IMR-90 (cell line): ENCODE data around the gene PGR. TPM values are rescaled to one million over a fixed set of nuclear protein-coding genes. Genes with fewer than 3 reads are reported as not detected.

Source experiments
- ATAC-seq: fragments of 200-7000 bp; cut with Tn5 transposase; 2 replicates; pipeline ENCODE4 v1.9.1; 2020; ENCODE audit warnings: low read depth, mild to moderate bottlenecking, moderate library complexity
- BruUV-seq: library from RNA; stranded (reverse); fragments of 400-500 nt; replicated peaks from 2 replicates; lab custom pipeline; 2021; lab: Mats Ljungman, UMichigan
- CTCF ChIA-PET: fragments of 300-600 bp; formaldehyde crosslinking; extraction: SDS; loops from one replicate; lab custom pipeline; 2021; ENCODE audit warnings: antibody characterized with exemption; lab: Yijun Ruan, JAX
- POLR2A ChIA-PET: fragments of 300-600 bp; sonication (Branson Sonifier 250); formaldehyde crosslinking; loops from one replicate; lab custom pipeline; 2022; ENCODE audit warnings: antibody characterized with exemption; ENCODE audit not compliant: unreplicated experiment; lab: Charles Lee
- DNase-seq: peaks from one replicate; pipeline ENCODE4 v3.0.0; 2013
- H2AFZ ChIP-seq: replicated peaks from 2 replicates; pipeline ENCODE3; 2013; ENCODE audit warnings: low read length, mild to moderate bottlenecking; ENCODE audit not compliant: poor library complexity
- H2AK5ac ChIP-seq: 2 replicates; pipeline ENCODE4 v1.6.1; 2013; ENCODE audit warnings: low read depth, low read length, inconsistent platforms
- H2AK9ac ChIP-seq: replicated peaks from 2 replicates; pipeline ENCODE3; 2013; ENCODE audit warnings: mild to moderate bottlenecking, low read depth, low read length, moderate library complexity; ENCODE audit not compliant: poor library complexity
- H2BK120ac ChIP-seq: 2 replicates; pipeline ENCODE4 v1.6.1; 2013; ENCODE audit warnings: low read depth, low read length, inconsistent platforms
- H2BK15ac ChIP-seq: 3 replicates; pipeline ENCODE4 v1.6.1; 2013; ENCODE audit warnings: low read depth, low read length, inconsistent platforms
- H2BK20ac ChIP-seq: 2 replicates; pipeline ENCODE4 v1.6.1; 2013; ENCODE audit warnings: low read depth, mild to moderate bottlenecking, inconsistent platforms, low read length, moderate library complexity
- H2BK5ac ChIP-seq: 2 replicates; pipeline ENCODE4 v1.6.1; 2013; ENCODE audit warnings: mild to moderate bottlenecking, low read depth, low read length, inconsistent platforms; ENCODE audit not compliant: poor library complexity, severe bottlenecking
- H3K14ac ChIP-seq: replicated peaks from 2 replicates; pipeline ENCODE4 v1.6.1; 2013; ENCODE audit warnings: low read depth, low read length, inconsistent platforms
- H3K18ac ChIP-seq: 2 replicates; pipeline ENCODE4 v1.6.1; 2013; ENCODE audit warnings: low read depth, low read length, control low read depth
- H3K23ac ChIP-seq: 2 replicates; pipeline ENCODE4 v1.6.1; 2013; ENCODE audit warnings: low read depth, low read length, inconsistent platforms
- H3K27ac ChIP-seq: 2 replicates; pipeline ENCODE4 v1.5.1; 2013; ENCODE audit warnings: mild to moderate bottlenecking, control low read depth, low read length; ENCODE audit not compliant: insufficient read depth
- H3K27me3 ChIP-seq: 2 replicates; pipeline ENCODE4 v1.6.1; 2013; ENCODE audit warnings: low read length; ENCODE audit not compliant: control insufficient read depth, insufficient read depth
- H3K36me3 ChIP-seq: 2 replicates; pipeline ENCODE4 v1.6.1; 2013; ENCODE audit warnings: low read length, mixed read lengths; ENCODE audit not compliant: control insufficient read depth, insufficient read depth
- H3K4ac ChIP-seq: 2 replicates; pipeline ENCODE4 v1.6.1; 2013; ENCODE audit warnings: low read depth, low read length, inconsistent platforms
- H3K4me1 ChIP-seq: 2 replicates; pipeline ENCODE4 v1.6.1; 2013; ENCODE audit warnings: low read length, mixed read lengths; ENCODE audit not compliant: control insufficient read depth, insufficient read depth
- H3K4me2 ChIP-seq: 2 replicates; pipeline ENCODE4 v1.6.1; 2013; ENCODE audit warnings: low read depth, mild to moderate bottlenecking, control low read depth, low read length, moderate library complexity
- H3K4me3 ChIP-seq: 2 replicates; pipeline ENCODE4 v1.5.1; 2013; ENCODE audit warnings: low read depth, mild to moderate bottlenecking, control low read depth, low read length, moderate library complexity; ENCODE audit not compliant: insufficient read depth
- H3K56ac ChIP-seq: 2 replicates; pipeline ENCODE4 v1.6.1; 2013; ENCODE audit warnings: low read length, inconsistent platforms; ENCODE audit not compliant: insufficient read depth; ENCODE audit errors: extremely low read depth
- H3K79me1 ChIP-seq, 2 experiments: 2 replicates each; pipeline ENCODE4 v1.6.1; 2013; ENCODE audit warnings: low read length in 2 of 2, inconsistent platforms in 1 of 2, low read depth in 1 of 2
- H3K9ac ChIP-seq: 2 replicates; pipeline ENCODE4 v1.6.1; 2013; ENCODE audit warnings: low read depth, low read length, control low read depth
- H3K9me1 ChIP-seq: 2 replicates; pipeline ENCODE4 v1.6.1; 2013; ENCODE audit warnings: low read length, inconsistent platforms; ENCODE audit not compliant: insufficient read depth
- H3K9me3 ChIP-seq: 2 replicates; pipeline ENCODE4 v1.6.1; 2013; ENCODE audit warnings: low read length; ENCODE audit not compliant: control insufficient read depth, insufficient read depth
- H4K20me1 ChIP-seq: 2 replicates; pipeline ENCODE4 v1.6.1; 2013; ENCODE audit warnings: low read length, inconsistent platforms; ENCODE audit not compliant: insufficient read depth
- H4K5ac ChIP-seq: 2 replicates; pipeline ENCODE4 v1.6.1; 2013; ENCODE audit warnings: mild to moderate bottlenecking, low read depth, low read length, control low read depth
- H4K8ac ChIP-seq, 2 experiments: 2 replicates each; pipeline ENCODE4 v1.6.1; 2013; ENCODE audit warnings: low read depth in 2 of 2, low read length in 2 of 2, control low read depth in 1 of 2, inconsistent platforms in 1 of 2
- H4K91ac ChIP-seq: 2 replicates; pipeline ENCODE4 v1.6.1; 2013; ENCODE audit warnings: low read depth, low read length, inconsistent platforms; ENCODE audit not compliant: insufficient read depth
- BHLHE40 ChIP-seq: fragments of 150-350 bp; IDR thresholded peaks from 2 replicates; pipeline ENCODE4 v1.6.1; 2016; ENCODE audit warnings: mild to moderate bottlenecking, low read depth, low read length
- CEBPB ChIP-seq: IDR thresholded peaks from 2 replicates; pipeline ENCODE4 v1.6.1; 2012; ENCODE audit warnings: low read depth, low read length, improper control_type of control experiment
- MAZ ChIP-seq: IDR thresholded peaks from 2 replicates; pipeline ENCODE4 v1.6.1; 2012; ENCODE audit warnings: low read depth, mild to moderate bottlenecking, low read length, improper control_type of control experiment, moderate library complexity, borderline replicate concordance
- NFE2L2 ChIP-seq: fragments of 150-350 bp; IDR thresholded peaks from 2 replicates; pipeline ENCODE4 v1.6.1; 2016; ENCODE audit warnings: low read depth, mild to moderate bottlenecking, low read length
- RCOR1 ChIP-seq: IDR thresholded peaks from 2 replicates; pipeline ENCODE4 v1.6.1; 2012; ENCODE audit warnings: mild to moderate bottlenecking, low read length, improper control_type of control experiment; ENCODE audit not compliant: insufficient replicate concordance
- SMC3 ChIP-seq: fragments of 150-350 bp; IDR thresholded peaks from 2 replicates; pipeline ENCODE4 v1.6.1; 2016; ENCODE audit warnings: low read depth, mild to moderate bottlenecking, antibody characterized with exemption, low read length, moderate library complexity
- WGBS, 2 experiments: methylation state at CpG; one replicate each; pipeline versions ENCODE4 v1.1.5 to v1.1.7; 2013; ENCODE audit warnings: missing lambda C conversion rate in 2 of 2; ENCODE audit not compliant: insufficient read length in 1 of 2; ENCODE audit errors: extremely low coverage in 2 of 2; 5-methylcytosine and 5-hydroxymethylcytosine counted together
- dilution Hi-C: fragments of 300-500 bp; cut with HindIII; formaldehyde crosslinking; loops from one replicate; pipeline ENCODE4 v1.14.3; 2018; ENCODE audit warnings: low sequenced_read_pairs; ENCODE audit not compliant: unreplicated experiment
- in situ Hi-C: fragments of 300-500 bp; cut with MboI; formaldehyde crosslinking; loops from 3 replicates; pipeline ENCODE4 v1.14.3; 2019; ENCODE audit warnings: low sequenced_read_pairs, inconsistent platforms, mixed read lengths
- intact Hi-C: fragments of 100-400 bp; cut with micrococcal nuclease; formaldehyde crosslinking; loops from 2 replicates; pipeline ENCODE4 v1.10.0; 2022
- polyA plus RNA-seq, 3 experiments: library from polyadenylated mRNA; depleted of rRNA; stranded (reverse); fragments of >200 nt; gene quantifications; 2 replicates each; pipeline ENCODE4 v1.2.3, GENCODE V29; 2012; ENCODE audit warnings: low replicate concordance in 1 of 3
- total RNA-seq: library from RNA; depleted of rRNA; stranded (reverse); fragments of >200 nt; gene quantifications from 2 replicates; pipeline ENCODE4 v1.2.3, GENCODE V29; 2012

The PGR gene
- total and polyA plus RNA-seq, 2 of the 4 experiments (the other 2 are of a cell fraction): under 0.01 TPM; not detected in 1

DNA sequence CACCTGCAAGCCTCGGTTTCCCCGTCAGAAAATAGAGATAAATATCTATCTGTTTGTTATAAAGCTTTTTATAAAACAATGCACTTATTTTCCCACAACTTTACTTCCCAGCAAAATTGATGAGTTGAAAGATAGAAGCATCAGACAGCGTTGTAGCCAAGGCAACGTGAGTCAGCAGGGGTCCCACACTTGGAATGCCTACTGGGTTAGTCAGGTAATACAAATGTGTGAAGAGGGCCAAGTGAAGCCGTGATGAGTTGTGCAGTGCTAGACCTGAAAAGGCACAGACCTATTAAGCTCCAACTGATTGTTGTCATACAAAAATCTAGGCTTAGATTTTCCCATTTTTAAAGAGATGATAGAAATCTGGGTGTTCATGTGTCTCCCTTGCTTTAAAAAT, 118.7 kb downstream of the PGR start:
- Histone ChIP-seq H2AFZ (no peak overlapping the region), H3K9me1 (no peaks in the 10 kb centered on the region), H3K9me3 (no peaks in the 10 kb centered on the region), H3K56ac (no peak overlapping the region), H2BK120ac (no peak overlapping the region), H3K27me3 (no peaks in the 10 kb centered on the region), H3K9ac (no peak overlapping the region), H3K14ac (no peak overlapping the region), H2BK15ac (no peak overlapping the region), H2AK9ac (no peak overlapping the region), H4K5ac (no peak overlapping the region), H4K8ac (no peak overlapping the region), H3K4me3 (no peak overlapping the region), H2AK5ac (no peak overlapping the region), H3K23ac (no peak overlapping the region), H3K4me2 (no peak overlapping the region), H3K27ac (no peak overlapping the region), H3K4ac (no peak overlapping the region), H3K18ac (no peak overlapping the region), H3K36me3 (no peaks in the 10 kb centered on the region), H3K79me1 (no peaks in the 10 kb centered on the region), H2BK5ac (no peak overlapping the region), H2BK20ac (no peak overlapping the region), H3K4me1 (no peaks in the 10 kb centered on the region), H4K20me1 (no peaks in the 10 kb centered on the region), H4K91ac (no peak overlapping the region)
- in situ Hi-C loops: no loop called here
- ChIA-PET POLR2A (no interaction called here), CTCF (no interaction called here)
- WGBS, 2 experiments: no CpG with 5 or more reads among the region's 5 CpGs
- ATAC-seq: no peak
- no peak for DNase-seq
- intact Hi-C loops: no loop called here
- no TSS peak for BruUV-seq
- dilution Hi-C loops: no loop called here
- TF ChIP-seq CEBPB (no peak), NFE2L2 (no peak), SMC3 (no peak), BHLHE40 (no peak), MAZ (no peak), RCOR1 (no peak)
